HepG2 (cell line): ENCODE measurements around the gene LCE1C.

Experiments
- ARNT ChIP-seq: fragments of 450-650 bp; IDR thresholded peaks from 2 replicates; pipeline ENCODE4 v1.6.1; 2017
- BCLAF1 ChIP-seq: fragments of 450-650 bp; IDR thresholded peaks from 2 replicates; pipeline ENCODE4 v1.6.1; 2017; ENCODE audit warnings: mild to moderate bottlenecking
- ELF3 ChIP-seq: IDR thresholded peaks from 2 replicates; pipeline ENCODE4 v1.6.1; 2016; ENCODE audit warnings: missing genetic modification reagents, missing compliant biosample characterization
- HNF1A ChIP-seq, 2 experiments: sonication (generic) in 1 of 2; formaldehyde crosslinking in 1 of 2; IDR thresholded peaks; 2 replicates each; pipeline versions ENCODE4 v1.4.0 to v1.6.1; 2016 to 2020; ENCODE audit warnings: borderline replicate concordance in 1 of 2, low read depth in 1 of 2, mild to moderate bottlenecking in 1 of 2, missing genetic modification reagents in 1 of 2
- HOXA7 ChIP-seq: sonication (generic); formaldehyde crosslinking; IDR thresholded peaks from 2 replicates; pipeline ENCODE4 v1.8.1; 2022; ENCODE audit warnings: mild to moderate bottlenecking, missing genetic modification reagents, moderate library complexity
- NBN ChIP-seq: fragments of 450-650 bp; conservative IDR thresholded peaks from 2 replicates; pipeline ENCODE4 v1.6.1; 2017
- RXRB ChIP-seq: IDR thresholded peaks from 2 replicates; pipeline ENCODE4 v1.6.1; 2016; ENCODE audit warnings: borderline replicate concordance, missing genetic modification reagents, missing compliant biosample characterization
- ZBTB33 ChIP-seq: sonication (generic); formaldehyde crosslinking; IDR thresholded peaks from 2 replicates; pipeline ENCODE4 v1.4.0; 2020; ENCODE audit warnings: missing genetic modification reagents
- ZNF24 ChIP-seq: fragments of 450-650 bp; IDR thresholded peaks from 2 replicates; pipeline ENCODE4 v1.6.1; 2017; ENCODE audit warnings: antibody characterized with exemption, mild to moderate bottlenecking
- ZNF274 ChIP-seq: sonication (generic); formaldehyde crosslinking; IDR thresholded peaks from 2 replicates; pipeline ENCODE4 v1.5.1; 2020; ENCODE audit warnings: mild to moderate bottlenecking, missing genetic modification reagents
- ZNF350 ChIP-seq: sonication (generic); formaldehyde crosslinking; IDR thresholded peaks from 2 replicates; pipeline ENCODE4 v1.4.0; 2020; ENCODE audit warnings: mild to moderate bottlenecking, low read depth, missing genetic modification reagents, borderline replicate concordance
- ZNF354B ChIP-seq: sonication (generic); formaldehyde crosslinking; IDR thresholded peaks from 2 replicates; pipeline ENCODE4 v1.8.0; 2022; ENCODE audit warnings: mild to moderate bottlenecking, missing genetic modification reagents
- TF ChIP-seq, protein P1 (sequence below): sonication (generic); formaldehyde crosslinking; IDR thresholded peaks from 2 replicates; pipeline ENCODE4 v1.5.0; 2020; ENCODE audit warnings: mild to moderate bottlenecking, missing genetic modification reagents, moderate library complexity

GRCh38 chr1:152806576-152806975 lies at the start of gene LCE1C:
- no peak for TF ChIP-seq ZNF274 (CRISPR knock-in tag)
- no peak for TF ChIP-seq RXRB (CRISPR knock-in tag)
- no peak for TF ChIP-seq ZNF24
- no peak for TF ChIP-seq ZBTB33 (CRISPR knock-in tag)
- no peak for TF ChIP-seq ZNF350
- TF ChIP-seq HNF1A (IDR thresholded peaks at IDR 0.05; ENCODE audit: low read depth) = no peak
- no peak for TF ChIP-seq HNF1A (CRISPR knock-in tag; IDR thresholded peaks at IDR 0.05; ENCODE audit: borderline replicate concordance)
- no peak for TF ChIP-seq NBN
- no peak for TF ChIP-seq ZNF354B (CRISPR knock-in tag)
- TF ChIP-seq BCLAF1 = no peak
- TF ChIP-seq ARNT = no peak
- no peak for TF ChIP-seq ELF3
- TF ChIP-seq, protein P1, sequence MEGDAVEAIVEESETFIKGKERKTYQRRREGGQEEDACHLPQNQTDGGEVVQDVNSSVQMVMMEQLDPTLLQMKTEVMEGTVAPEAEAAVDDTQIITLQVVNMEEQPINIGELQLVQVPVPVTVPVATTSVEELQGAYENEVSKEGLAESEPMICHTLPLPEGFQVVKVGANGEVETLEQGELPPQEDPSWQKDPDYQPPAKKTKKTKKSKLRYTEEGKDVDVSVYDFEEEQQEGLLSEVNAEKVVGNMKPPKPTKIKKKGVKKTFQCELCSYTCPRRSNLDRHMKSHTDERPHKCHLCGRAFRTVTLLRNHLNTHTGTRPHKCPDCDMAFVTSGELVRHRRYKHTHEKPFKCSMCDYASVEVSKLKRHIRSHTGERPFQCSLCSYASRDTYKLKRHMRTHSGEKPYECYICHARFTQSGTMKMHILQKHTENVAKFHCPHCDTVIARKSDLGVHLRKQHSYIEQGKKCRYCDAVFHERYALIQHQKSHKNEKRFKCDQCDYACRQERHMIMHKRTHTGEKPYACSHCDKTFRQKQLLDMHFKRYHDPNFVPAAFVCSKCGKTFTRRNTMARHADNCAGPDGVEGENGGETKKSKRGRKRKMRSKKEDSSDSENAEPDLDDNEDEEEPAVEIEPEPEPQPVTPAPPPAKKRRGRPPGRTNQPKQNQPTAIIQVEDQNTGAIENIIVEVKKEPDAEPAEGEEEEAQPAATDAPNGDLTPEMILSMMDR (CRISPR knock-in tag) = no peak
- no peak for TF ChIP-seq HOXA7 (CRISPR knock-in tag)
